ENCODE results near the gene PSMD2.

DNA sequence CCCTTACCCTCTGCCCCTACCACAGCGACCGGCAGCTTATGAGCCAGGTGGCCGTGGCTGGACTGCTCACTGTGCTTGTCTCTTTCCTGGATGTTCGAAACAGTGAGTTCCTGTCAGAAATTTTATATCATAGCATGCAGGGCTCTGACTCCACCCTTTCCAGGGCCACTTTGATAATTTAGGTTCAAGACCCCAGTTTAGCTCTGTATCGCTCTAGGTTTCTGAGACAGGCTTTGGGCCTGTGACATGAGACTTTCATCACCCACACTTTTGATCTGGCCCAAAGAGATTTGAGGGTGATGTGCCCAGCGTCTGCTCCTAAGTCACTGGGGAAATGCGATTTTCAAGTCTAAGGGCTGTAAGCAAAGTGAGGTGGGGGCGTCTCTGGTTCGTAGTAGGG, 8.9 kb downstream of the PSMD2 start:
- TF ChIP-seq CTCF (IDR thresholded peaks at IDR 0.05) (no peak), POLR2A (IDR thresholded peaks at IDR 0.05) (no peak)
